Stimulated activated naive B cell treated with anti-CD40 and anti-IgM and Interleukin-4, amounts not matched to agents 10 μg/mL and 1 μg/mL and 100 μg/mL, for 72 hours (primary cell): ENCODE measurements around the gene CDKN2A.
A peak's percentile ranks its signal among the peaks of the same experiment; 100 is the strongest.

ENCODE experiments used
- ATAC-seq, 2 donors: fragments of 150-1000 bp; cut with Tn5 transposase; replicated peaks; 2 replicates each; pipeline ENCODE4 v1.10.0; 2021; ENCODE audit warnings: moderate library complexity in 1 of 2
- DNase-seq: peaks from one replicate; pipeline ENCODE4 v3.0.0; 2021
- H3K27ac Mint-ChIP-seq: one replicate; pipeline ENCODE4 v1.8.0; 2022; ENCODE audit warnings: mild to moderate bottlenecking, mixed read lengths
- H3K27me3 Mint-ChIP-seq, 2 donors: one replicate each; pipeline ENCODE4 v1.8.0; 2022; ENCODE audit warnings: mixed read lengths in 2 of 2
- H3K36me3 Mint-ChIP-seq, 2 donors: one replicate each; pipeline ENCODE4 v1.8.0; 2022; ENCODE audit warnings: mixed read lengths in 2 of 2, mild to moderate bottlenecking in 1 of 2
- H3K4me1 Mint-ChIP-seq, 2 donors: one replicate each; pipeline ENCODE4 v1.8.0; 2022; ENCODE audit warnings: mixed read lengths in 2 of 2, mild to moderate bottlenecking in 1 of 2
- H3K4me3 Mint-ChIP-seq, 2 donors: one replicate each; pipeline ENCODE4 v1.8.0; 2022; ENCODE audit warnings: mild to moderate bottlenecking in 2 of 2, mixed read lengths in 2 of 2, moderate library complexity in 1 of 2
- H3K9me3 Mint-ChIP-seq, 2 donors: one replicate each; pipeline ENCODE4 v1.8.0; 2022; ENCODE audit warnings: mixed read lengths in 2 of 2, mild to moderate bottlenecking in 1 of 2

Gene CDKN2A

GRCh38 chr9:21993893-21994555 is at the start of gene CDKN2A:
TSS of gene CDKN2A (minus strand) at chr9:21994392.
- Mint-ChIP-seq H3K27me3 (peaks cover 16 to 18% of the 10 kb centered on the region in 2 donors), H3K36me3 (peaks cover 13 to 15% of the 10 kb centered on the region in 2 donors), H3K9me3 (peaks cover 0 to 1% of the 10 kb centered on the region in 2 donors), H3K27ac (peak within 1 kb of the TSS; percentile 98), H3K4me3 (peak within 1 kb of the TSS; percentile 93 to 97), H3K4me1 (peaks cover 24 to 45% of the 10 kb centered on the region in 2 donors)
- ATAC-seq: peak; percentile 53 to 60
- DNase-seq: peak; percentile 48

- H3K36me3 Mint-ChIP-seq: no peaks in the 10 kb centered on the region
- H3K27ac Mint-ChIP-seq: no peak overlapping the region
- no peak for ATAC-seq
These were observed 49.7 kb upstream of the CDKN2A start for GRCh38 chr9:22043928-22044327.

GRCh38 chr9:22041775-22042174 is 47.6 kb upstream of the CDKN2A start:
- no peak overlapping the region for H3K4me3 Mint-ChIP-seq
- no peaks in the 10 kb centered on the region for H3K9me3 Mint-ChIP-seq
- H3K4me1 Mint-ChIP-seq: peaks cover 0 to 5% of the 10 kb centered on the region in 2 donors
- H3K36me3 Mint-ChIP-seq: no peaks in the 10 kb centered on the region
- H3K27ac Mint-ChIP-seq: no peak overlapping the region
- no peaks in the 10 kb centered on the region for H3K27me3 Mint-ChIP-seq
- ATAC-seq (no peak), DNase-seq (no peak)

More at GRCh38 chr9:22043928-22044327, 49.7 kb upstream of the CDKN2A start:
- Mint-ChIP-seq H3K9me3 (no peaks in the 10 kb centered on the region), H3K4me1 (no peaks in the 10 kb centered on the region), H3K27me3 (peaks cover 0 to 5% of the 10 kb centered on the region in 2 donors), H3K4me3 (no peak overlapping the region)
- no peak for DNase-seq

GRCh38 chr9:22041344-22041743 is 47.2 kb upstream of the CDKN2A start:
- H3K4me3 Mint-ChIP-seq: no peak overlapping the region
- ATAC-seq: no peak
- H3K4me1 Mint-ChIP-seq: peaks cover 0 to 5% of the 10 kb centered on the region in 2 donors
- H3K27ac Mint-ChIP-seq: no peak overlapping the region
- no peak for DNase-seq
- H3K36me3 Mint-ChIP-seq: no peaks in the 10 kb centered on the region
- no peaks in the 10 kb centered on the region for H3K27me3 Mint-ChIP-seq
- no peaks in the 10 kb centered on the region for H3K9me3 Mint-ChIP-seq

GRCh38 chr9:22040760-22041159 is 46.6 kb upstream of the CDKN2A start:
- no peak for DNase-seq
- no peaks in the 10 kb centered on the region for H3K27me3 Mint-ChIP-seq
- no peak overlapping the region for H3K27ac Mint-ChIP-seq
- no peak for ATAC-seq
- peaks cover 0 to 5% of the 10 kb centered on the region in 2 donors for H3K4me1 Mint-ChIP-seq
- H3K9me3 Mint-ChIP-seq: no peaks in the 10 kb centered on the region
- H3K36me3 Mint-ChIP-seq: no peaks in the 10 kb centered on the region
- H3K4me3 Mint-ChIP-seq: no peak overlapping the region

GRCh38 chr9:22039258-22039657 is 45.1 kb upstream of the CDKN2A start:
- Mint-ChIP-seq H3K27ac (no peak overlapping the region), H3K4me3 (no peak overlapping the region), H3K9me3 (no peaks in the 10 kb centered on the region), H3K27me3 (no peaks in the 10 kb centered on the region), H3K36me3 (no peaks in the 10 kb centered on the region), H3K4me1 (peaks cover 0 to 5% of the 10 kb centered on the region in 2 donors)
- ATAC-seq (no peak), DNase-seq (no peak)

GRCh38 chr9:22037954-22038690 is 43.9 kb upstream of the CDKN2A start:
- no peak for DNase-seq
- no peaks in the 10 kb centered on the region for H3K9me3 Mint-ChIP-seq
- H3K27me3 Mint-ChIP-seq: no peaks in the 10 kb centered on the region
- no peak for ATAC-seq
- no peak overlapping the region for H3K4me3 Mint-ChIP-seq
- H3K27ac Mint-ChIP-seq: no peak overlapping the region
- no peaks in the 10 kb centered on the region for H3K36me3 Mint-ChIP-seq
- peaks cover 0 to 5% of the 10 kb centered on the region in 2 donors for H3K4me1 Mint-ChIP-seq

- Mint-ChIP-seq H3K27me3 (no peaks in the 10 kb centered on the region), H3K4me1 (peaks cover 0 to 9% of the 10 kb centered on the region in 2 donors), H3K4me3 (no peak overlapping the region), H3K36me3 (no peaks in the 10 kb centered on the region), H3K9me3 (no peaks in the 10 kb centered on the region), H3K27ac (no peak overlapping the region)
- no peak for ATAC-seq
- no peak for DNase-seq
These were observed 42.9 kb upstream of the CDKN2A start for GRCh38 chr9:22036866-22037626.

- Mint-ChIP-seq H3K27me3 (no peaks in the 10 kb centered on the region), H3K36me3 (no peaks in the 10 kb centered on the region), H3K4me1 (peaks cover 0 to 14% of the 10 kb centered on the region in 2 donors), H3K9me3 (no peaks in the 10 kb centered on the region), H3K27ac (no peak overlapping the region), H3K4me3 (no peak overlapping the region)
- DNase-seq: no peak
- ATAC-seq: no peak
These were observed 41.4 kb upstream of the CDKN2A start for GRCh38 chr9:22035591-22036011.

- peaks cover 6 to 22% of the 10 kb centered on the region in 2 donors for H3K4me1 Mint-ChIP-seq
- no peak for ATAC-seq
- H3K27ac Mint-ChIP-seq: no peak overlapping the region
- H3K4me3 Mint-ChIP-seq: no peak overlapping the region
- DNase-seq: no peak
- no peaks in the 10 kb centered on the region for H3K9me3 Mint-ChIP-seq
- no peaks in the 10 kb centered on the region for H3K27me3 Mint-ChIP-seq
- peaks cover 0 to 2% of the 10 kb centered on the region in 2 donors for H3K36me3 Mint-ChIP-seq
These were observed 38.9 kb upstream of the CDKN2A start for GRCh38 chr9:22033012-22033630.

- H3K36me3 Mint-ChIP-seq: peaks cover 0 to 2% of the 10 kb centered on the region in 2 donors
- H3K4me3 Mint-ChIP-seq: no peak overlapping the region
- ATAC-seq (no peak), DNase-seq (no peak)
- no peaks in the 10 kb centered on the region for H3K9me3 Mint-ChIP-seq
- H3K4me1 Mint-ChIP-seq: peaks cover 6 to 17% of the 10 kb centered on the region in 2 donors
- H3K27ac Mint-ChIP-seq: no peak overlapping the region
- no peaks in the 10 kb centered on the region for H3K27me3 Mint-ChIP-seq
These were observed 37.6 kb upstream of the CDKN2A start for GRCh38 chr9:22031655-22032411.

- Mint-ChIP-seq H3K27me3 (no peaks in the 10 kb centered on the region), H3K9me3 (no peaks in the 10 kb centered on the region), H3K4me3 (no peak overlapping the region), H3K36me3 (peaks cover 0 to 2% of the 10 kb centered on the region in 2 donors), H3K27ac (no peak overlapping the region), H3K4me1 (peaks cover 6 to 17% of the 10 kb centered on the region in 2 donors)
- ATAC-seq: peak; percentile 95 to 97
- no peak for DNase-seq
These were observed 36.0 kb upstream of the CDKN2A start for GRCh38 chr9:22030101-22030598.

- peaks cover 6 to 17% of the 10 kb centered on the region in 2 donors for H3K4me1 Mint-ChIP-seq
- ATAC-seq (no peak), DNase-seq (no peak)
- no peak overlapping the region for H3K27ac Mint-ChIP-seq
- no peaks in the 10 kb centered on the region for H3K9me3 Mint-ChIP-seq
- no peak overlapping the region for H3K4me3 Mint-ChIP-seq
- no peaks in the 10 kb centered on the region for H3K27me3 Mint-ChIP-seq
- H3K36me3 Mint-ChIP-seq: peaks cover 3% of the 10 kb centered on the region in 2 donors
These were observed 35.0 kb upstream of the CDKN2A start for GRCh38 chr9:22029231-22029630.
